ENCODE data around the gene TTLL5. TPM values are rescaled to one million over a fixed set of nuclear protein-coding genes. Genes with fewer than 3 reads are reported as not detected.

The TTLL5 gene
- total and polyA plus RNA-seq, 10 of the 15 experiments (the other 5 are each of a cell fraction or from before 2014, with no cell fraction given) = 3.2 to 25.9 (median 13.8) TPM

GRCh38 chr14:75825147-75825592, 164.1 kb downstream of the TTLL5 start (continued):
- TF ChIP-seq ELK1 (IDR thresholded peaks at IDR 0.05; ENCODE audit: low read depth, low read length) = no peak
- no peak for TF ChIP-seq PAX8 (IDR thresholded peaks at IDR 0.05)
- TF ChIP-seq SUZ12 (IDR thresholded peaks at IDR 0.05; ENCODE audit: unreplicated experiment) = no peak
- TF ChIP-seq CEBPZ (IDR thresholded peaks at IDR 0.05; ENCODE audit: low read depth, low read length) = no peak
- TF ChIP-seq IRF4 (IDR thresholded peaks at IDR 0.05; ENCODE audit: low read depth, low read length) = 0 out of 2 replicates have a peak, but pooled peaks have one; percentile 37
- TF ChIP-seq CUX1 (IDR thresholded peaks at IDR 0.05; ENCODE audit: insufficient replicate concordance, low read depth, low read length) = no peak
- no peak for TF ChIP-seq SRF (IDR thresholded peaks at IDR 0.05; ENCODE audit: low read depth in 2 of 2, low read length in 2 of 2)
- TF ChIP-seq BACH1 (IDR thresholded peaks at IDR 0.05; ENCODE audit: borderline replicate concordance) = no peak
- no peak for TF ChIP-seq NRF1 (conservative IDR thresholded peaks at IDR 0.05; ENCODE audit: low read depth, low read length)
- TF ChIP-seq HSF1 (IDR thresholded peaks at IDR 0.05; ENCODE audit: low read depth, low read length) = no peak
- TF ChIP-seq IKZF2 (IDR thresholded peaks at IDR 0.05) = peak; percentile 16 to 32; a peak in 2 of 4 replicates
- TF ChIP-seq RBBP5 (conservative IDR thresholded peaks at IDR 0.05) = no peak
- 0 out of 2 replicates have a peak, but pooled peaks have one; percentile 12 for TF ChIP-seq BCL11A (IDR thresholded peaks at IDR 0.05; ENCODE audit: low read depth, low read length)
- no peak for TF ChIP-seq KDM1A (IDR thresholded peaks at IDR 0.05; ENCODE audit: borderline replicate concordance)
- no peak for TF ChIP-seq BRCA1 (IDR thresholded peaks at IDR 0.05; ENCODE audit: low read depth, low read length)
- no peak for TF ChIP-seq EED (IDR thresholded peaks at IDR 0.05; ENCODE audit: low read depth)
- no peak for TF ChIP-seq NFIC (IDR thresholded peaks at IDR 0.05; ENCODE audit: low read depth, low read length)
- TF ChIP-seq NBN (IDR thresholded peaks at IDR 0.05) = 0 out of 2 replicates have a peak, but pooled peaks have one; percentile 13
- no peak for TF ChIP-seq ZNF622 (IDR thresholded peaks at IDR 0.05)
- no peak for TF ChIP-seq POLR2A (IDR thresholded peaks at IDR 0.05; ENCODE audit: low read depth, low read length)
- no peak for TF ChIP-seq POLR2AphosphoS2 (IDR thresholded peaks at IDR 0.05; ENCODE audit: low read depth, low read length)
